Sigmoid colon (tissue), 7 donors: ENCODE data around the gene GUCA1C. TPM values are rescaled to one million over a fixed set of nuclear protein-coding genes. Genes with fewer than 3 reads are reported as not detected.

Source experiments
- DNase-seq: peaks from one replicate; pipeline ENCODE4 v3.0.0-alpha.2; 2019
- H3K27ac ChIP-seq, 4 donors: fragments of 200-600 bp; sonication (generic); one replicate each; pipeline ENCODE4 v1.5.1; 2016 to 2019; ENCODE audit warnings: mild to moderate bottlenecking in 1 of 4
- H3K27me3 ChIP-seq, 3 donors: fragments of 200-600 bp; sonication (generic); one replicate each; pipeline ENCODE4 v1.5.1; 2019; ENCODE audit warnings: mild to moderate bottlenecking in 1 of 3
- H3K36me3 ChIP-seq, 4 donors: fragments of 200-600 bp; sonication (generic); one replicate each; pipeline ENCODE4 v1.5.1; 2016 to 2019
- H3K4me1 ChIP-seq, 4 donors: fragments of 200-600 bp; sonication (generic); one replicate each; pipeline ENCODE4 v1.5.1; 2017 to 2019
- H3K4me3 ChIP-seq, 4 donors: fragments of 200-600 bp; sonication (generic); one replicate each; pipeline ENCODE4 v1.5.1; 2017 to 2019; ENCODE audit warnings: mild to moderate bottlenecking in 2 of 4, moderate library complexity in 1 of 4
- H3K9me3 ChIP-seq, 4 donors: fragments of 200-600 bp in 3 of 4; sonication (generic) in 3 of 4; one replicate each; pipeline versions ENCODE4 v1.5.1 to v1.6.1; 2013 to 2019
- EP300 ChIP-seq, 4 donors: sonication (generic); formaldehyde crosslinking; IDR thresholded peaks; one replicate each; pipeline ENCODE4 v1.6.1; 2017; ENCODE audit warnings: antibody characterized with exemption in 4 of 4
- POLR2A ChIP-seq, 2 donors: fragments of 450-650 bp; IDR thresholded peaks; one replicate each; pipeline ENCODE4 v1.6.1; 2016; ENCODE audit warnings: antibody characterized with exemption in 2 of 2, mild to moderate bottlenecking in 2 of 2, moderate library complexity in 2 of 2
- POLR2AphosphoS5 ChIP-seq, 4 donors: sonication (generic); formaldehyde crosslinking; IDR thresholded peaks; one replicate each; pipeline ENCODE4 v1.6.1; 2017; ENCODE audit warnings: antibody characterized with exemption in 4 of 4
- WGBS, 2 donors: extraction: QIAGEN DNeasy Blood & Tissue Kit; methylation state at CpG; one replicate each; pipeline ENCODE4 v1.1.7; 2013; 5-methylcytosine and 5-hydroxymethylcytosine counted together
- intact Hi-C: fragments of 100-400 bp; cut with DNase I; formaldehyde crosslinking; loops from one replicate; pipeline ENCODE4 v1.15.1; 2023
- polyA plus RNA-seq, 3 donors: library from polyadenylated mRNA; stranded (reverse); fragments of 200-250 nt; gene quantifications; one replicate each; pipeline ENCODE4 v1.2.3, GENCODE V29; 2013
- total RNA-seq, 4 donors: library from RNA; depleted of rRNA; stranded (reverse); fragments of >200 nt; gene quantifications; one replicate each; pipeline ENCODE4 v1.1.0, GENCODE V29; 2016
- TF ChIP-seq, protein P1 (sequence below), 4 experiments: fragments of 450-650 bp in 3 of 4; fragments of 200-600 bp in 1 of 4; IDR thresholded peaks; one replicate each; pipeline ENCODE4 v1.5.1; 2016 to 2019; ENCODE audit warnings: antibody characterized with exemption in 4 of 4, mild to moderate bottlenecking in 3 of 4, moderate library complexity in 2 of 4
- donor health status: healthy with polysubstance abuse.
- donor health status: Bipolar disorder and iron deficiency.
- donor health status: healthy.

Gene GUCA1C
- total and polyA plus RNA-seq, 7 donors: not detected

DNA sequence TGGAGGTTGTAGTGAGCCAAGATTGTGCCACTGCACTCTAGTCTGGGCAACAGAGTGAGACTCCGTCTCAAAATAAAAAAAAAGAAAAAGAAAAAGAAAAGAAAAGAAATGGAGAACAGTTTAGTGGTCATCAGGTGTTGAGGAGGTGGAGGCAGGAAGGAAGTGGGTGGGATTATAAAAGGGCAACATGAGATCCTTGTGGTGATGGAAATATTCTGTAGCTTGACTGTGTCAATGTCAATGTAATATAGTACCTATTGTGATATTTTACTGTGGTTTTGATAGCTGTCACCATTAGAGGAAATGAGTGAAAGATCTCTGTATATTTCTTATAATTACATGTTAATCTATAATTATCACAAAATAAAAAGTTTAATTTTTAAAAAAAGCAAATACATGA lies 70.3 kb downstream of the GUCA1C start:
- WGBS, 2 donors: 52 to 85% methylated on average over 1 of the region's 1 CpG
- Histone ChIP-seq H3K9me3 (no peaks in the 10 kb centered on the region), H3K36me3 (no peaks in the 10 kb centered on the region), H3K4me1 (no peaks in the 10 kb centered on the region), H3K27me3 (no peaks in the 10 kb centered on the region), H3K4me3 (no peak overlapping the region), H3K27ac (no peak overlapping the region)
- intact Hi-C loops: no loop called here
- TF ChIP-seq POLR2AphosphoS5 (IDR thresholded peaks at IDR 0.05) (no peak), EP300 (IDR thresholded peaks at IDR 0.05) (no peak), POLR2A (IDR thresholded peaks at IDR 0.05) (no peak)
- TF ChIP-seq, protein P1, sequence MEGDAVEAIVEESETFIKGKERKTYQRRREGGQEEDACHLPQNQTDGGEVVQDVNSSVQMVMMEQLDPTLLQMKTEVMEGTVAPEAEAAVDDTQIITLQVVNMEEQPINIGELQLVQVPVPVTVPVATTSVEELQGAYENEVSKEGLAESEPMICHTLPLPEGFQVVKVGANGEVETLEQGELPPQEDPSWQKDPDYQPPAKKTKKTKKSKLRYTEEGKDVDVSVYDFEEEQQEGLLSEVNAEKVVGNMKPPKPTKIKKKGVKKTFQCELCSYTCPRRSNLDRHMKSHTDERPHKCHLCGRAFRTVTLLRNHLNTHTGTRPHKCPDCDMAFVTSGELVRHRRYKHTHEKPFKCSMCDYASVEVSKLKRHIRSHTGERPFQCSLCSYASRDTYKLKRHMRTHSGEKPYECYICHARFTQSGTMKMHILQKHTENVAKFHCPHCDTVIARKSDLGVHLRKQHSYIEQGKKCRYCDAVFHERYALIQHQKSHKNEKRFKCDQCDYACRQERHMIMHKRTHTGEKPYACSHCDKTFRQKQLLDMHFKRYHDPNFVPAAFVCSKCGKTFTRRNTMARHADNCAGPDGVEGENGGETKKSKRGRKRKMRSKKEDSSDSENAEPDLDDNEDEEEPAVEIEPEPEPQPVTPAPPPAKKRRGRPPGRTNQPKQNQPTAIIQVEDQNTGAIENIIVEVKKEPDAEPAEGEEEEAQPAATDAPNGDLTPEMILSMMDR (IDR thresholded peaks at IDR 0.05): no peak
- no peak for DNase-seq

DNA sequence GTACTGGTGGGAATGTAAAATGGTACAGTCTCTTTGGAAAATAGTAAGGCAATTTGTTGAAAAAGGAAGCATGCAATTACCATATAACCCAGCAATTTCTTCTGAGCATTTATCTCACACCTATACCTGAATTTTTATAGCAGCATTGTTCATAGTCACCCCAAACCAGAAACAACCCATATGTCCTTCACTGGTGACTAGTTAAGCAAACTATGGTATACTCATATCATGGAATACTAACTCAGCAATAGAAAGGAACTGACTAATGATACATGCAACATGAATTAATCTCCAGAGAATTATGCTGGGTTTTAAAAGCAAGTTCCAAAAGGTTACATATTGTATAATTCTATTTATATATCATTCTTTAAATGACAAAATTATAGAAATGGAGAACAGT lies 70.9 kb downstream of the GUCA1C start:
- Histone ChIP-seq H3K4me3 (no peak overlapping the region), H3K27ac (no peak overlapping the region), H3K4me1 (no peaks in the 10 kb centered on the region), H3K36me3 (no peaks in the 10 kb centered on the region), H3K9me3 (no peaks in the 10 kb centered on the region), H3K27me3 (no peaks in the 10 kb centered on the region)
- intact Hi-C loops: no loop called here
- TF ChIP-seq, protein P1 (IDR thresholded peaks at IDR 0.05): no peak
- TF ChIP-seq EP300 (IDR thresholded peaks at IDR 0.05): no peak
- no peak for TF ChIP-seq POLR2A (IDR thresholded peaks at IDR 0.05)
- no peak for TF ChIP-seq POLR2AphosphoS5 (IDR thresholded peaks at IDR 0.05)
- no peak for DNase-seq

DNA sequence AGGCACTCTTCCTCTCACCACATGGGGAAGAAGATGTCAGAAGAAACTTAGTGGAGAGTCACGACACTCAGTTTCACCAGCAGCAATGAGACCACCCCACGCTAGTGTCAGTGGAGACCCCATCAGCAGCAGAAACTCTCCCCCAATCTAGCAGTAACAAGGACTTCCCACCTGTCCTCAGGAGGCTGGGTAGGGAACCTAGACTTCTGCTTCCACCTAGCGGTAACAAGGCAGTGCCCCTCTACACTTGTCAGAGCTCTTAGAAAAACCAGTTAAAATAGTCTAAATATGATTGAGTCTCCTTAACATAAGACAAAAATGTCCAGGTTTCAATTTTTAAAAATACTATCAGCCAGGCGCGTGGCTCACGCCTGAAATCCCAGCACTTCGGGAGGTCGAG lies 73.8 kb downstream of the GUCA1C start:
- no peak overlapping the region for H3K27ac ChIP-seq
- no peaks in the 10 kb centered on the region for H3K9me3 ChIP-seq
- 86 to 95% methylated on average over 8 of the region's 8 CpGs for whole genome bisulfite sequencing, 2 donors
- no peaks in the 10 kb centered on the region for H3K27me3 ChIP-seq
- no peak for DNase-seq
- no peak for TF ChIP-seq EP300 (IDR thresholded peaks at IDR 0.05)
- TF ChIP-seq POLR2A (IDR thresholded peaks at IDR 0.05): no peak
- intact Hi-C loops: no loop called here
- no peak overlapping the region for H3K4me3 ChIP-seq
- H3K36me3 ChIP-seq: no peaks in the 10 kb centered on the region
- no peaks in the 10 kb centered on the region for H3K4me1 ChIP-seq

DNA sequence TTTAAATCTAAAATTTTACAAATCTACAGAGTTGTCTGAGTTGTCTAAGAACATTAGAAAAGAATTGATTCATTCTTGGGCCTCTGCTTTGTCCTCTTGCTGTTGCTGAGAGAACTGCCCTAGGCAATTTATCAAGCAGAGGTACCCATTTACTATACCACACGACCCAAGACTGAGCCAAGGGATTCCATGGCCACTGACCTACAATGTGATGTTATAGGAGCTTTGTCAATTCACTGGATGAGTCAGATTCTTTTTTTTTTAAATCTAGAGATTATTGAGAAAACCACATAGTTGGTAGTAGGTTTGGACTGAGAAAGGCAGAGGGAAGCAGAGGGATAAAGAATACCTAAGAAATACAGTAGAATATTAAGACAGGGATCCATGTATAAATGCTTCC lies 75.8 kb downstream of the GUCA1C start:
- H3K36me3 ChIP-seq: no peaks in the 10 kb centered on the region
- H3K4me3 ChIP-seq: no peak overlapping the region
- no peaks in the 10 kb centered on the region for H3K27me3 ChIP-seq
- no peaks in the 10 kb centered on the region for H3K4me1 ChIP-seq
- no peak overlapping the region for H3K27ac ChIP-seq
- no peaks in the 10 kb centered on the region for H3K9me3 ChIP-seq
- 62 to 69% methylated on average over 1 of the region's 1 CpG for WGBS, 2 donors
- intact Hi-C loops: no loop called here
- TF ChIP-seq EP300 (IDR thresholded peaks at IDR 0.05): no peak
- no peak for TF ChIP-seq POLR2AphosphoS5 (IDR thresholded peaks at IDR 0.05)
- TF ChIP-seq, protein P1 (IDR thresholded peaks at IDR 0.05): no peak
- TF ChIP-seq POLR2A (IDR thresholded peaks at IDR 0.05): no peak
- no peak for DNase-seq

DNA sequence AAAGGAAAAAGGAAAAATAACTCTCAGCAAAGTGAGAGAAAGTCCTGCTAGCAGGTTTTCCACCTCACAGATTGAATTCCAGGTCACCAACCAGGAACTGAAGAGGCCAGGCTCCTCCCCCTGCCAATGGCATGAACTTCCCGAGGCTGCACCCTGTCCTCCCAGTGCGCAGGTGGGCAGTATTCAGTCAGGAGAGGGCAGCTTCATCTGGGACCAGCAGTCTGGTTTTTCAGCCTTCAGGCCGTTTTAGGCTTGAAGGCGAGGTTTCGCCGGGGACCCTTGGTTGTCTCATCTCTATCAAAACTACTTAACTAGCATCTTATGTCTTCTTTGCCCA lies 89.9 kb downstream of the GUCA1C start:
- WGBS, 2 donors: 92 to 93% methylated on average over 6 of the region's 6 CpGs
- intact Hi-C loops: no loop called here
- H3K4me1 ChIP-seq: no peaks in the 10 kb centered on the region
- H3K27ac ChIP-seq: no peak overlapping the region
- no peak for DNase-seq
- no peaks in the 10 kb centered on the region for H3K36me3 ChIP-seq
- no peaks in the 10 kb centered on the region for H3K9me3 ChIP-seq
- TF ChIP-seq POLR2AphosphoS5 (IDR thresholded peaks at IDR 0.05): no peak
- TF ChIP-seq POLR2A (IDR thresholded peaks at IDR 0.05): no peak
- TF ChIP-seq, protein P1 (IDR thresholded peaks at IDR 0.05): no peak
- TF ChIP-seq EP300 (IDR thresholded peaks at IDR 0.05): no peak
- H3K27me3 ChIP-seq: no peaks in the 10 kb centered on the region
- no peak overlapping the region for H3K4me3 ChIP-seq
